ENCODE measurements around the gene C11orf97. TPM values are rescaled to one million over a fixed set of nuclear protein-coding genes. Genes with fewer than 3 reads are reported as not detected.

The C11orf97 gene
- total and polyA plus RNA-seq, 2 experiments from 2014 or later = not detected

DNA sequence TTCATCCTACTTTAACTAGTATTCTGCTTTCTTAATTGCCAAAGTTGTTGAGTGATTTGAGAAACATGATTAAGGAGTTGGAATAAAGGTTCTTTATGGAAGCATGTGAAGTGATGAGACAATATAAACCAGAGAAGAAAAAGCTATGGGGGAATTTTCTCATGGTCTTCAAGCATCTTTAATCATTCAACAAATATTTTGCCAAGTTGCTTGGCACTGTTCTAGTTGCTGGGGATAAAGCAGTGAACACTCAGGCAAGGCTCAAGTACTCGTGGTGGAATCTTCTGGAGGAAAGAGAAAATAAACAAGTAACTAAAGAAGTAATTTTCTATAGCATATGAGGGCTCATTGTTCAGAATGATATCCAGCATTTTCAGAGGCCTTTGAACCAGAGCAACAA lies 45.7 kb downstream of the C11orf97 start:
- H3K9me3 Mint-ChIP-seq = no peaks in the 10 kb centered on the region
- Histone ChIP-seq H3F3A (replicated peaks; ENCODE audit: low read depth) (no peaks in the 10 kb centered on the region), H4K20me1 (replicated peaks; ENCODE audit: insufficient read depth) (no peaks in the 10 kb centered on the region), H3K4me2 (no peak overlapping the region), H3K4me1 (ENCODE audit: insufficient read depth) (no peaks in the 10 kb centered on the region), H3K79me2 (replicated peaks; ENCODE audit: insufficient read depth) (no peaks in the 10 kb centered on the region), H3K27me3 (ENCODE audit: insufficient read depth) (no peaks in the 10 kb centered on the region), H3K36me3 (ENCODE audit: insufficient read depth) (no peaks in the 10 kb centered on the region), H2AFZ (no peak overlapping the region), H3K27ac (ENCODE audit: low read depth) (no peak overlapping the region), H3K9me2 (ENCODE audit: insufficient read depth) (no peaks in the 10 kb centered on the region), H3K4me3 (no peak overlapping the region)
- TF ChIP-seq CREB1 (CRISPR knock-in tag; IDR thresholded peaks at IDR 0.05; ENCODE audit: low read depth) = no peak
- TF ChIP-seq EZH2phosphoT487 (IDR thresholded peaks at IDR 0.05; ENCODE audit: unreplicated experiment) = no peak
- no peak for TF ChIP-seq ETS1 (IDR thresholded peaks at IDR 0.05)
- no peak for TF ChIP-seq EZH2 (IDR thresholded peaks at IDR 0.05; ENCODE audit: low read depth, unreplicated experiment)
- TF ChIP-seq, protein P1, sequence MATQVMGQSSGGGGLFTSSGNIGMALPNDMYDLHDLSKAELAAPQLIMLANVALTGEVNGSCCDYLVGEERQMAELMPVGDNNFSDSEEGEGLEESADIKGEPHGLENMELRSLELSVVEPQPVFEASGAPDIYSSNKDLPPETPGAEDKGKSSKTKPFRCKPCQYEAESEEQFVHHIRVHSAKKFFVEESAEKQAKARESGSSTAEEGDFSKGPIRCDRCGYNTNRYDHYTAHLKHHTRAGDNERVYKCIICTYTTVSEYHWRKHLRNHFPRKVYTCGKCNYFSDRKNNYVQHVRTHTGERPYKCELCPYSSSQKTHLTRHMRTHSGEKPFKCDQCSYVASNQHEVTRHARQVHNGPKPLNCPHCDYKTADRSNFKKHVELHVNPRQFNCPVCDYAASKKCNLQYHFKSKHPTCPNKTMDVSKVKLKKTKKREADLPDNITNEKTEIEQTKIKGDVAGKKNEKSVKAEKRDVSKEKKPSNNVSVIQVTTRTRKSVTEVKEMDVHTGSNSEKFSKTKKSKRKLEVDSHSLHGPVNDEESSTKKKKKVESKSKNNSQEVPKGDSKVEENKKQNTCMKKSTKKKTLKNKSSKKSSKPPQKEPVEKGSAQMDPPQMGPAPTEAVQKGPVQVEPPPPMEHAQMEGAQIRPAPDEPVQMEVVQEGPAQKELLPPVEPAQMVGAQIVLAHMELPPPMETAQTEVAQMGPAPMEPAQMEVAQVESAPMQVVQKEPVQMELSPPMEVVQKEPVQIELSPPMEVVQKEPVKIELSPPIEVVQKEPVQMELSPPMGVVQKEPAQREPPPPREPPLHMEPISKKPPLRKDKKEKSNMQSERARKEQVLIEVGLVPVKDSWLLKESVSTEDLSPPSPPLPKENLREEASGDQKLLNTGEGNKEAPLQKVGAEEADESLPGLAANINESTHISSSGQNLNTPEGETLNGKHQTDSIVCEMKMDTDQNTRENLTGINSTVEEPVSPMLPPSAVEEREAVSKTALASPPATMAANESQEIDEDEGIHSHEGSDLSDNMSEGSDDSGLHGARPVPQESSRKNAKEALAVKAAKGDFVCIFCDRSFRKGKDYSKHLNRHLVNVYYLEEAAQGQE (IDR thresholded peaks at IDR 0.05; ENCODE audit: unreplicated experiment) = no peak
- TF ChIP-seq NANOG (IDR thresholded peaks at IDR 0.05; ENCODE audit: borderline replicate concordance) = no peak
- TF ChIP-seq POLR2AphosphoS5 (IDR thresholded peaks at IDR 0.05; ENCODE audit: low read depth) = no peak
- ATAC-seq = no peak
- H3K36me3 Mint-ChIP-seq (ENCODE audit: low read depth) = no peaks in the 10 kb centered on the region
- H3K27me3 Mint-ChIP-seq (ENCODE audit: insufficient read depth, low read depth, poor library complexity) = peaks cover 2% of the 10 kb centered on the region
- no peak overlapping the region for H3K27ac Mint-ChIP-seq
- H3K4me1 Mint-ChIP-seq = peaks cover 8% of the 10 kb centered on the region; the same call in 2 of the 3 replicates
- H3K4me3 Mint-ChIP-seq = no peak overlapping the region
- no peak for DNase-seq (ENCODE audit: low spot score)

DNA sequence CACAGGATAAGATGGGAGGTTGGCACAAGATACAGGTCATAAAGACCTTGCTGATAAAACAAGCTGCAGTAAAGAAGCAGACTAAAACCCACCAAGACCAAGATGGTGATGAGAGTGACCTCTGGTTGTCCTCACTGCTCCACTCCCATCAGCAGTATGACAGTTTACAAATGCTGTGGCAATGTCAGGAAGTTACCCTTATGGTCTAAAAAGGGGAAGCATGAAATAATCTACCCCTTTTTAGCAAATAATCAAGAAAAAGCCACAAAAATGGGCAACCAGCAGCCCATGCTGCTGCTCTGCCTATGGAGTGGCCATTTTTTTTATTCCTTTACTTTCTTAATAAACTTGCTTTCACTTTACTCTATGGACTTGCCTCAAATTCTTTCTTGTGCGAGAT lies 46.2 kb downstream of the C11orf97 start:
- no peaks in the 10 kb centered on the region for H3K27me3 ChIP-seq (ENCODE audit: insufficient read depth)
- no peaks in the 10 kb centered on the region for H3F3A ChIP-seq (replicated peaks; ENCODE audit: low read depth)
- H3K36me3 Mint-ChIP-seq (ENCODE audit: low read depth) = no peaks in the 10 kb centered on the region
- H3K9me3 Mint-ChIP-seq = no peaks in the 10 kb centered on the region
- H3K36me3 ChIP-seq (ENCODE audit: insufficient read depth) = no peaks in the 10 kb centered on the region
- H3K4me3 ChIP-seq = no peak overlapping the region
- no peak overlapping the region for H3K4me2 ChIP-seq
- H3K27ac ChIP-seq (ENCODE audit: low read depth) = no peak overlapping the region
- H4K20me1 ChIP-seq (replicated peaks; ENCODE audit: insufficient read depth) = no peaks in the 10 kb centered on the region
- H3K27me3 Mint-ChIP-seq (ENCODE audit: insufficient read depth, low read depth, poor library complexity) = peaks cover 2% of the 10 kb centered on the region
- H3K27ac Mint-ChIP-seq = no peak overlapping the region
- peaks cover 11% of the 10 kb centered on the region; the same call in 2 of the 3 replicates for H3K4me1 Mint-ChIP-seq
- DNase-seq (ENCODE audit: low spot score) (no peak), ATAC-seq (no peak)
- no peak overlapping the region for H2AFZ ChIP-seq
- H3K79me2 ChIP-seq (replicated peaks; ENCODE audit: insufficient read depth) = no peaks in the 10 kb centered on the region
- no peaks in the 10 kb centered on the region for H3K9me2 ChIP-seq (ENCODE audit: insufficient read depth)
- H3K4me1 ChIP-seq (ENCODE audit: insufficient read depth) = no peaks in the 10 kb centered on the region
- H3K4me3 Mint-ChIP-seq = no peak overlapping the region
- TF ChIP-seq, protein P1 (IDR thresholded peaks at IDR 0.05; ENCODE audit: unreplicated experiment) = no peak
- TF ChIP-seq JUNB (IDR thresholded peaks at IDR 0.05; ENCODE audit: unreplicated experiment) (no peak), CREB1 (CRISPR knock-in tag; IDR thresholded peaks at IDR 0.05; ENCODE audit: low read depth) (no peak), ETS1 (IDR thresholded peaks at IDR 0.05) (no peak), NANOG (IDR thresholded peaks at IDR 0.05; ENCODE audit: borderline replicate concordance) (no peak), ZNF331 (CRISPR knock-in tag; IDR thresholded peaks at IDR 0.05; ENCODE audit: low read depth) (no peak), EZH2phosphoT487 (IDR thresholded peaks at IDR 0.05; ENCODE audit: unreplicated experiment) (no peak)

Measured in GM23338 (cell line).